Stimulated activated naive CD8-positive, alpha-beta T cell treated with anti-CD3 and anti-CD28 coated beads, Interleukin-15, Interleukin-2, amounts not matched to agents 100 U/mL and 50 U/mL, for 24 hours (primary cell): Measurements from ENCODE around the gene SHTN1.
A peak's percentile ranks its signal among the peaks of the same experiment; 100 is the strongest.

Experiments used
- ATAC-seq: fragments of 150-1000 bp; cut with Tn5 transposase; one replicate; pipeline ENCODE4 v1.10.0; 2021
- DNase-seq: peaks from one replicate; pipeline ENCODE4 v3.0.0; 2021

SHTN1 gene

DNA sequence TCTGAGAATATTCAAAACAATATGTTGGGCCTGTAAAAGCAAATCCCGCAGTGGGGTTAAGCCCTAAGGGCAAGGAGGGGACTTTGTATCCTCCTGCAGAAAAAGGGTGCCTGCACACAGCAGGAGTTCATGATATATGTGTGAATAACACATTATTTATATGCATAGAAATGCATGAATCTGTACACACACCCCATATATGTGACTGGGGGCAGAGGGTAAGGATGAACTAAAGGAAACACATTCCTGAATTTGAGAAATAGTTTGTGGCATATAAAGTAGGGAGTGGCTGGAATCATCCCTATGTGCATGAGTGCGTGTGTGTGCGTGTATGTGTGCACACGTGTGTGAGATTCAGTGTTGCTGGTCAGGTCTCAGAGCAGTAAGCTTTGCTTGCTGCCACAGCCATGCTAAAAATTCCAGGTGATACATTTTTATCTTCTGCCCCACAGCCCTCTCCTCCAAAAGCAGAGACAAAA is 136.8 kb downstream of the SHTN1 start:
- DNase-seq (no peak), ATAC-seq (no peak)

DNA sequence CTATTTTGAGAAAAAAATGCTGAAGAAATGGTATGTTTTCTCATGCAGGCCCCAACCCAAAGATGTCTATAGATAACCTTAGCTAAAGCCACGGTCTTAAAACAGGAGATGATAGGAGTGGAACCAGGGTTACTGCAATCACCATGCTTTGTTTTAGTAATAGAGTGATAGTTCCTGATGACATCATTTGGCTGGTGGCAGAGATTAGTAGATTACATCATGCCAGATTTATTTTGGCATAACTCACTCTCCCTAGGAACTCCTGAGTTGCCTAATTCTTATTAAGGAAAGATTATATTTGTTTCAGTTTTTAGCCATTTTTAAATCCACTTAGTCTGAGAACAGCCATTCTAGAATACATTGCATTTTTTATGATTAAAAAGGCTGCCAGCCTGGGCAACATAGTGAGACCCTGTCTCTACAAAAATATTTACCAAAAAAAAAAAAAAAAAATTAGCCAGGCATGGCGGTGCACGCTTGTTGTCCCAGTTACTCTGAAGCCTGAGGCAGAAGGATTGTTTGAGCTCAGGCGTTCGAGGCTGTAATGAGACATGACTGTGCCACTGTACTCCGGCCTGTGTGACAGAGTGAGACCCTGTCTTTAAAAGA is 137.9 kb downstream of the SHTN1 start:
- ATAC-seq (no peak), DNase-seq (no peak)

DNA sequence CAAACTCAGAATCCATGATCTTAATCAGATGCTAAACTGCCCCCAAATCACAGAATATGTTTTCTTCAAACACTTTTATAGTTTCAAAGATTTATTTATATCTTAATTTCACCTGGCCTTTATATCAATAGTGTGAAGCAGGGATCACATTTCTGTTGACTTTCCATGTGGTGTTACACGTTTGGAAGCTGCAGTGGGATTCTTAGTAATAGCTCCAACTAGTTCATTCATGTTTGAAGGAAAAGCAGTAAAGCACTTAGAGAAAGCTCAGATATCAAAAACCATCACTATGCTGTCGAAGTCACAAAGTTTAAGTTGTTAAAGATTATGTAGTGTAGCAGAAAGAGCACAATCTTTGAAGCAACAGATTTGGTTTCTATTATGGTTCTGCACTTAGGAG is 138.9 kb downstream of the SHTN1 start:
- no peak for DNase-seq
- no peak for ATAC-seq

DNA sequence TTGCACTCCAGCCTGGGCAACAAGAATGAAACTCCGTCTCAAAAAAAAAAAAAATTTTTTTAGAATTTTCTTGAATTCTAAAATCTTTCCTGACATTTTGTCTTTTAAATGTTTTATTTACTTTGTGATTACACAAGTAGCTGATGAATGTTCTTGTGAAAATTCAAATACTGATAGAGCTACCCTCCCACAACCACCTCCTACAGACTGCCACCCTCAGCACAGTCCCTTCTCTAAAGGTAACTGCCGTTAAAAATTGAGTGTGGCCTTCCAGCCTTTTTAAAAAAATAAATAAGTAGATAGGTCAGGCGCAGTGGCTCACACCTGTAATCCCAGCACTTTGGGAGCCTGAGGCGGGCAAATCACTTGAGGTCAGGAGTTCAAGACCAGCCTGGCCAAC is 140.6 kb downstream of the SHTN1 start:
- ATAC-seq (no peak), DNase-seq (no peak)

- DNase-seq: no peak
- no peak for ATAC-seq
Measured at GRCh38 chr10:116861796-116862195, 143.2 kb downstream of the SHTN1 start.

DNA sequence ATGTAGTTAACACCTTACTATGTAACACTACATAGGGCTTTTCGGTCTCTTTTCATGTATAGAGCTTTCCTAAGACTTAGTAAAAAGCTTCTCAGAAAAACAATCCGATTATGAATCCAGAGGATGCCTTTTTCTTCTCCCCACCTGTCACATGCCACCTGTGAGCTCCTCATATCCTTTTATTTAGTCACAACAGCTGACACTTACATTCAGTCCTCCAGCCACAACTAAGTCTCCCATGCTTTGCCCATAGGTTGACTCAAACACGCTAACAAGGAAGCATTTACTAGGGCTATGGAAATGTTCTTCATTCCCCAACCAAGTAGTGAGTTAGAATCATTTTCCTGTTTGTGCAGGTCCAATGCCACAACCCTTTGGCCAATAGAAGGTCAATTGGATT is 147.8 kb downstream of the SHTN1 start:
- no peak for ATAC-seq
- no peak for DNase-seq

- DNase-seq (no peak), ATAC-seq (no peak)
Measured at GRCh38 chr10:116853701-116854100, 151.3 kb downstream of the SHTN1 start.

DNA sequence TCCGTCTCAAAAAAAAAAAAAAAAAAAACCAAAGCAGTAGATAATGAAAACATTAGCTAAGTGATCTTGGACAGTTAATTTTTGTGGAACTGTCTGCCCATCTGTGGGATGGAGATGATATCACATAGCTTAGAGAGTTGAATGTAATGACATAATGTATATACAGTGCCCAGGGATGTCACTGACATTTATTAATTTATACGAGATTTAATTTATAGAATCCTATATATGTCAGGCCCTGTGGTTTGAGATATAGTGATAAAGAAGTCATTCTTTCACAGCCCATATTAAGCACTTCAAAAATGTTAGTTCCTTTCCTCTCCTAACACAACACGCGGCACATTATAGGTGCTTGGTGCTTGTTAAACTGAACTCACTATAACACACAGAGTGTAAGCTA is 151.7 kb downstream of the SHTN1 start:
- DNase-seq: no peak
- no peak for ATAC-seq

GRCh38 chr10:116852246-116852645 is 152.7 kb downstream of the SHTN1 start:
- DNase-seq (no peak), ATAC-seq (no peak)

- no peak for DNase-seq
- no peak for ATAC-seq
Measured at GRCh38 chr10:116850058-116850611, 154.9 kb downstream of the SHTN1 start.

- peak; percentile 16 for ATAC-seq
- DNase-seq: peak; percentile 5
Measured at GRCh38 chr10:116849248-116850057, 155.5 kb downstream of the SHTN1 start, which contains the start of gene ENO4. ENO4 (plus strand) TSS chr10:116849499; CDS start chr10:116849567, 68 bp downstream.

DNA sequence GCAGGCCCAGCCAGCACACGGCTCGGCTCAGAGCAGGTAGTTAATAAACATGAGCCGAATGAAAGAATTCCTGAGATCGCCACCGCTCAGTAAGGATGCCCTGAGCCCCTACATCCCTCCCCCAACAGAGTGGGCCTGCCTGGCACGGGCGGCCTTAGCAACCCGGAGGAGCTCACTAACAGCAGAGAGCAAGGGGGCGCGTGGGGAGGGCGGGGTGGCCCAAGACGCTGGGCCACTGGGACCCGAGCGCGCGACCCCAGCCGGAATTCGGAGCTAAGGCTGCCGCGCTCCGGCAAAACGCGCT is 156.1 kb downstream of the SHTN1 start:
- no peak for DNase-seq
- no peak for ATAC-seq

- DNase-seq: no peak
- peak; percentile 66 for ATAC-seq
Measured at GRCh38 chr10:116848032-116848943, 156.7 kb downstream of the SHTN1 start.

GRCh38 chr10:116845823-116846222 is 159.2 kb downstream of the SHTN1 start:
- ATAC-seq: no peak
- no peak for DNase-seq

- ATAC-seq: no peak
- DNase-seq: no peak
Measured at GRCh38 chr10:116840389-116841075, 164.5 kb downstream of the SHTN1 start.

- no peak for ATAC-seq
- DNase-seq: no peak
Measured at GRCh38 chr10:116838143-116838725, 166.8 kb downstream of the SHTN1 start.

GRCh38 chr10:116836902-116837523 is 168.0 kb downstream of the SHTN1 start:
- DNase-seq: no peak

DNA sequence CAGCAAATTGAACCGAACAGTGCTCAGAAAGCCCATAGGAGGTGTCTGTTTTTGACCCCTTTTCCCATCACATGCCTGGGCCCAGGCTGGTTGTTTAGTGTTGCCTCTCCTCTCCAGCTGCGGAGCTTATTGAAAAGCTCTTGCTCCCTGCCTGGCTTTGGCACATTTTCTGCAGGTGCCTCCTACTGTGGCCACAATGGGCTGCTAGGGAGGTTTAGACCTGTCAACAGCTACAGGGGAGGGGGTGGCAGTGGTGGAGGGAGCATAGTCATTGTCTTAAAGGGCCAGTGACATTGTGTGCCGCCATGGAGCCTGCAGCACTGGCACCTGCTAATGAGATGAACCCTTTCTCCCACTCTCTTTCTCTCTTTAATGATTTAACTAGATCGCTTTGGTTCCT is 168.9 kb downstream of the SHTN1 start:
- no peak for DNase-seq
- ATAC-seq: no peak

More at GRCh38 chr10:116836902-116837523, 168.0 kb downstream of the SHTN1 start:
- no peak for ATAC-seq

DNA sequence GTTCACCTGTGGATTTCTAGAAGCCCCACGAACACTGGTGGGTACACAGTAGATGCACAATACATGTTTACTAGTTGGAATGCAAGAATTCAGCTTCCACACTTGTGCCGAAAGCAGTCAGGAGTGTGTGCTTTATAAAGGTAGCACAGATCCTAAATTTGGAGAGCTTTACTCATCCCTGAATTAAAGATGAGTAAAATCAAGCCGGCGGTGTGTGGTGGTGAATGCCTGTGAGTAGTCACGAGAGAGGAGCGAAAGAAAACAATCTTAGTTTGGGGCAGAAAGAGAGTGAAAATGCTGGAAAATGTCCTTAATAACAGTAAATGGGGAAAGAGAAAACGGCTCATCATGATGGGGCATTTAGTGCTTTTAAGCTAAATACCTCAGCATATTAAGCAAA is 169.3 kb downstream of the SHTN1 start:
- ATAC-seq: no peak
- DNase-seq: no peak

DNA sequence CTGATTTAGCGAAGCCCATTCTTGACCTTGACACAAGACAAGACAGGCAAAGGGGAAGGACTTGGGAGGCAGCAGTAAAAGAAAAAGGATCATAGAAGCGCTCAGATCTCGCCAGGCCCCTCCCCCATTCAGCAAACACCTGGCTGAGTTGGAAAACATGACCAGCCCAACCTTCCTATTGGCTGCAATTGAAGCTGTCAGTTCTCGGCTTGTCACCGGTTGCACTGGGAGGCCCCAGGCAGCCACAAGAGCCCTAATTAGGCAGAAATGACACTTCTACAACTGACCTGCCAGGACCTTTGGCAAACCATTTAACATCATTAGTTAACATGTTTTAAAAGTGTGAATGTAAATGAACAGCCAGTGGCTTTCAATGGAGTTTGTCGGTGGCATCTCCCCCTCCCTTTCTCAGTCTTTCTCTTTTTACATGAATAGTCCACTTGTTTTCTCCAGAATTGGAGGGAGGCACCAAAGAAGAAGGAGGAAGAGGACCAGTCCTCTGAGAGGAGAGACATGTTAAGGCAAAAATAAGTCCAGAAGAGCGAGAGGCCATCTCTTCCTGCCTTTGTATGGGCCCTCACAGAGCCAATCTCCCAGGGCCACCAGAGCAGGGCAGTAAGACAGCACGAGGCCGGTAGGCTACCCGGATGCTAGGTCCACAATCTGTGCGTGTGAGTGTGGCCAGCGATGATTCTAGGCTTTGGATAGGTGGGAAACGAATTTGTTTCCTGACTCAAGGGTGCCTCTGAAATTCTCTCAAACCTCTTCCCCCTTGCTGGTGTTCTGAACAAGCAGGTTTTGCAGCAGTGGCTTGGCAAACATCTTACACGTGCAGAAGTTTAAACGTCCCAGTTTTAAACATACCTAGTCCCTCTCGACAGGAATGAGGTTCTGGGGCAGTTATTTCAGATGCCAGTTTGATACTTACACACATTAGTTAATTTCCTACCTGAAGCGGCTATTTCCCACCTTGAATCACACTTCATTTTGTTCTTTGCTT is 170.7 kb downstream of the SHTN1 start:
- DNase-seq (no peak), ATAC-seq (no peak)
